ENCODE measurements around the gene TENT5D.
"Not testable (repeated sequence)": the region's sequence is repeated elsewhere in the genome, so short reads cannot be mapped to it uniquely, and the experiment has no call there.

Gene TENT5D

GRCh38 chrX:80432441-80432840 lies 12.2 kb downstream of the TENT5D start:
- no peak overlapping the region for H3K27ac ChIP-seq
- TF ChIP-seq ZFX (IDR thresholded peaks at IDR 0.05) (no peak), CTCF (conservative IDR thresholded peaks at IDR 0.05) (no peak)

- no peak overlapping the region for H3K27ac ChIP-seq
- TF ChIP-seq ZFX (IDR thresholded peaks at IDR 0.05) (no peak), CTCF (conservative IDR thresholded peaks at IDR 0.05) (no peak)
These were observed 12.6 kb downstream of the TENT5D start for GRCh38 chrX:80432863-80433262.

- not testable (repeated sequence) for H3K27ac ChIP-seq
These were observed 47.9 kb downstream of the TENT5D start for GRCh38 chrX:80468166-80468565.

GRCh38 chrX:80471582-80471981 lies 51.3 kb downstream of the TENT5D start:
- TF ChIP-seq ZFX (IDR thresholded peaks at IDR 0.05), result no peak
- no peak for TF ChIP-seq CTCF (conservative IDR thresholded peaks at IDR 0.05)
- no peak overlapping the region for H3K27ac ChIP-seq

- no peak for TF ChIP-seq ZFX (IDR thresholded peaks at IDR 0.05)
- H3K27ac ChIP-seq, result no peak overlapping the region
These were observed 65.3 kb downstream of the TENT5D start for GRCh38 chrX:80485543-80485942.

GRCh38 chrX:80486299-80486698 lies 66.1 kb downstream of the TENT5D start:
- TF ChIP-seq ZFX (IDR thresholded peaks at IDR 0.05), result no peak
- TF ChIP-seq CTCF (conservative IDR thresholded peaks at IDR 0.05), result no peak

GRCh38 chrX:80489166-80489565 lies 68.9 kb downstream of the TENT5D start:
- no peak for TF ChIP-seq CTCF (conservative IDR thresholded peaks at IDR 0.05)
- no peak for TF ChIP-seq ZFX (IDR thresholded peaks at IDR 0.05)
- H3K27ac ChIP-seq, result no peak overlapping the region

More at GRCh38 chrX:80486299-80486698, 66.1 kb downstream of the TENT5D start:
- H3K27ac ChIP-seq, result no peak overlapping the region

All from C4-2B (cell line).